ENCODE data around the gene P2RX6. TPM values are rescaled to one million over a fixed set of nuclear protein-coding genes. Genes with fewer than 3 reads are reported as not detected.
A peak's percentile ranks its signal among the peaks of the same experiment; 100 is the strongest.
"Not testable (repeated sequence)": the region's sequence is repeated elsewhere in the genome, so short reads cannot be mapped to it uniquely, and the experiment has no call there.

Gene P2RX6
- total RNA-seq, 2 experiments from 2014 or later, result 0.22 to 0.25 TPM

DNA sequence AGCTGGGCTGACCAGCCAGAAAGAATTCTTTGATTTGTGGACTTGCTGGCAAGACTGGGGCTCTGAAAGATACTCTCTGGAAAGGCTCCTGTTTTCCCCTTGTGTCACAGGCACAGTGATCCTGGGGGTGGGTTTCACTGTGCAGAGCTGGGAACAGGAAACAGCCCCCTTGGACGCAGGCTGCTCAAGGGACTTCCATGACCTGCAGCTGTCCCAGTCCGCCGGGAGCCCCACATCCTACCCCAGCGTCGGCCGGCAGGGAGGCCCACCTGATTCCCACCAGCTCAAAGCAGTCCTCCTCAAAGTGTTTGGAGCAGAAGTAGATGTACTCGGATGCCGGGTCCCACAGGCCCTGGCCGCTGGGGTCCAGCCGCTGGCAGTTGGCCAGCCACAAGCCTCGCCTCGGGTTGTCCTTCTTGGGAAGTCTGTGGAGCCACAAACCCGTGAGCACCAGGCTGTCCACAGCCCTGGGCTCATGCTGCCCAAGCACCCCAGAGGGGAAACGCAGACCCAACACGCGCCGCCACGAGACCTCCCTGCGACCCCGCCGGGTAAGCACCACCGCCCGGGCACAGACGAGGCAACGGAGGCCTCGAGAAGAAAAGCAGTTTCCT lies 13.9 kb upstream of the P2RX6 start:
- H3K9me3 Mint-ChIP-seq, result no peaks in the 10 kb centered on the region
- POLR2A ChIA-PET, result interaction anchor here (1.3 to 5.5 kb wide), 4 partner anchors 11 to 80 kb away, joined by 5 to 51 read pairs (median 23); partner anchors contain the start of gene LZTR1
- H3K4me1 Mint-ChIP-seq (ENCODE audit: low read depth), result peaks cover 15% of the 10 kb centered on the region

DNA sequence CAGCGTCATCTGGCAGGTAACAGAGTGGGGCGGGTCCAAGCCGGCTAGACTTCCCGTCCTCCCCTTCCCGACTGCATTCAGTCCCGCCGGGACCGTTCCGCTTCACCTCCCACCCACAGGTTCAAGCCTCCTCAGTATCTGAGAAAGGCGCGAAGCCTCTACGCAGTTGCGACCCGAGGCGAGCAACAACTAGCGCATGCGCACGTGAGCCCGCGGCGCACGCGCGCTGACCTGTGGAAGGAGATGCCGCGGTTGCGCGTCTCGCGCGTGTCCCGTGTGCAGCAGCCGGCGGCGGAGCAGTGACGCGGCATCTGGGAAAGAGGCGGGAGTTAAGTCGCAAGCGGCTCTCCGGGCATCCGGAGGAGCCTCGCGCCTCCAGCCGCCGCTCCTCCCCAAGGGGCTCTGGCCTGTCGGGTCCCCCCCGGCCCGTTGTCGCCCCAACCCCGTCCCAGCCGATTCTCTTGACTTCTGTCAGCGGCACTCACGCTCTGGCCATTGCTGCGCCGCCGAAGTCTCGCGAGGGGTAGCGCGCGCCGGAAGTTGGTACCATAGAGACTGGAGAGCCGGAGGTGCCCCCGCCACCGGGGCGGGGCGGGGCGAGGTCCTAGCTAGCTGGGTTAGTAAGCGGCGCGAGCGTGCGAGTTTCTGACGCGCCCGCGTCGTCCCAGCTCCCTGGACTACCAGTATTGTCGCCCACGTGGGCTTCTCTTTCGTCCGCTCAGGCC lies 13.2 kb upstream of the P2RX6 start, which contains the start of gene THAP7:
Gene THAP7 (minus strand): TSS at position 518 of the 725 bp plus-strand sequence. CDS start 207 bp downstream, at position 311.
- peak within 1 kb of the TSS; percentile 92 for H3K4me3 Mint-ChIP-seq
- CTCF ChIA-PET, result interaction anchor here (1.1 to 3.0 kb wide), 3 partner anchors 40 to 101 kb away, joined by 3 to 9 read pairs (median 4); no protein-coding TSS in a partner anchor
- ATAC-seq (peak; percentile 93), DNase-seq (peak; percentile 98)
- H3K27ac Mint-ChIP-seq, result peak within 1 kb of the TSS; percentile 96
- TF ChIP-seq, protein P1, sequence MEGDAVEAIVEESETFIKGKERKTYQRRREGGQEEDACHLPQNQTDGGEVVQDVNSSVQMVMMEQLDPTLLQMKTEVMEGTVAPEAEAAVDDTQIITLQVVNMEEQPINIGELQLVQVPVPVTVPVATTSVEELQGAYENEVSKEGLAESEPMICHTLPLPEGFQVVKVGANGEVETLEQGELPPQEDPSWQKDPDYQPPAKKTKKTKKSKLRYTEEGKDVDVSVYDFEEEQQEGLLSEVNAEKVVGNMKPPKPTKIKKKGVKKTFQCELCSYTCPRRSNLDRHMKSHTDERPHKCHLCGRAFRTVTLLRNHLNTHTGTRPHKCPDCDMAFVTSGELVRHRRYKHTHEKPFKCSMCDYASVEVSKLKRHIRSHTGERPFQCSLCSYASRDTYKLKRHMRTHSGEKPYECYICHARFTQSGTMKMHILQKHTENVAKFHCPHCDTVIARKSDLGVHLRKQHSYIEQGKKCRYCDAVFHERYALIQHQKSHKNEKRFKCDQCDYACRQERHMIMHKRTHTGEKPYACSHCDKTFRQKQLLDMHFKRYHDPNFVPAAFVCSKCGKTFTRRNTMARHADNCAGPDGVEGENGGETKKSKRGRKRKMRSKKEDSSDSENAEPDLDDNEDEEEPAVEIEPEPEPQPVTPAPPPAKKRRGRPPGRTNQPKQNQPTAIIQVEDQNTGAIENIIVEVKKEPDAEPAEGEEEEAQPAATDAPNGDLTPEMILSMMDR (IDR thresholded peaks at IDR 0.05), result no peak
- peaks cover 15% of the 10 kb centered on the region for H3K4me1 Mint-ChIP-seq (ENCODE audit: low read depth)
- POLR2A ChIA-PET, result interaction anchor here (1.0 to 5.5 kb wide), 4 partner anchors 11 to 21 kb away, joined by 3 to 51 read pairs (median 20); partner anchors contain the start of gene LZTR1
- intact Hi-C loops (cut with micrococcal nuclease), result no loop called here
- H3K36me3 Mint-ChIP-seq (ENCODE audit: low read depth), result peaks cover 3% of the 10 kb centered on the region
- no peaks in the 10 kb centered on the region for H3K27me3 Mint-ChIP-seq
- H3K9me3 Mint-ChIP-seq, result no peaks in the 10 kb centered on the region

More for the DNA sequence above, 13.9 kb upstream of the P2RX6 start:
- intact Hi-C loops (cut with micrococcal nuclease), result no loop called here
- H3K4me3 Mint-ChIP-seq, result peak overlapping the region; percentile 92
- peak overlapping the region; percentile 96 for H3K27ac Mint-ChIP-seq
- H3K27me3 Mint-ChIP-seq, result no peaks in the 10 kb centered on the region
- CTCF ChIA-PET, result interaction anchor here (0.7 kb wide), 1 partner anchor 20 kb away, joined by 3 read pairs; no protein-coding TSS in a partner anchor
- H3K36me3 Mint-ChIP-seq (ENCODE audit: low read depth), result peaks cover 3% of the 10 kb centered on the region
- TF ChIP-seq, protein P1 (IDR thresholded peaks at IDR 0.05), result no peak
- DNase-seq, result peak; percentile 20
- no peak for ATAC-seq

DNA sequence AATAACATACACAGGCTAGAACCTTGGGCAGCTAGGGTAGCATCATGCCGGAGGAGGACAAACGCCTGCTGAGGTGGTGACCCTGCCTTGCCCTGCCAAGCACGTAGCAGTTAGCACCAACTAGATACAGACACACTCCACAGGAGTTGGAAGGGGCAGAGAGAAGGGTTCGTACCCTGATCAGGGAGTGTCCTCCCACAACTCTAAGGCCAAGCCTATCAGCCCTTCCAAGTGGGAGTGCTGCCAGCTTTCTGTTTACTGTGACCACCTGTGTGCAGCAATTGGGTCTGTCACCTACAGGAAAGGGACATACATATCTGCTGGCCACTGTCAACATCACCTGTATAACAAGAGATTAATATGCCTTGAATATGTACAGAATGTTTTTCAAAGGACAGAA lies 11.2 kb upstream of the P2RX6 start:
- Mint-ChIP-seq H3K4me3 (peak overlapping the region; percentile 92), H3K9me3 (no peaks in the 10 kb centered on the region), H3K4me1 (ENCODE audit: low read depth) (peaks cover 11% of the 10 kb centered on the region), H3K27me3 (no peaks in the 10 kb centered on the region), H3K36me3 (ENCODE audit: low read depth) (peaks cover 3% of the 10 kb centered on the region), H3K27ac (peak overlapping the region; percentile 67)
- POLR2A ChIA-PET, result interaction anchor here (3.3 to 5.5 kb wide), 2 partner anchors 9 to 23 kb away, joined by 13 to 51 read pairs; partner anchors contain the start of gene LZTR1
- intact Hi-C loops (cut with micrococcal nuclease), result no loop called here
- ATAC-seq, result no peak
- DNase-seq, result no peak
- TF ChIP-seq, protein P1 (IDR thresholded peaks at IDR 0.05), result no peak
- CTCF ChIA-PET, result interaction anchor here (1.0 to 3.0 kb wide), 7 partner anchors 10 to 99 kb away, joined by 3 to 9 read pairs (median 5); partner anchors contain the start of genes CRKL, LZTR1 and P2RX6

DNA sequence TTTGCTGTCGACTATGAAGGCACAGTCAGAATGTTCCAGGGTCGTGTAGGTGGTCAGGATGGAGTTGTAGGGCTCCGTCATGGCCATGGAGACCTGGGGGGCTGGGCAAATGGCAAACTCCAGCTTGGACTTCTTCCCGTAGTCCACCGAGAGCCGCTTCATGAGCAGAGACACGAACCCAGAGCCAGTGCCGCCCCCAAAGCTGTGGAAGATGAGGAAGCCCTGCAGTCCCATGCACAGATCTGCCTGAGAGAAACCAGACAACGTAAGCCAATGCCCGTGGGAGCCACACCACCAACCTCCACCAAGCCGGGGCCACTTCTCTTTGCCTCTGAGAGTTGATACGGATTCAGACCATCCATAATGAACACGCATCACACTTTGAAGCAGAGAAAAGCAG lies 5.8 kb upstream of the P2RX6 start:
- intact Hi-C loops (cut with micrococcal nuclease); H3K4me3 Mint-ChIP-seq; H3K4me1 Mint-ChIP-seq (ENCODE audit: low read depth); H3K36me3 Mint-ChIP-seq (ENCODE audit: low read depth); H3K27me3 Mint-ChIP-seq; ATAC-seq; DNase-seq; H3K27ac Mint-ChIP-seq; H3K9me3 Mint-ChIP-seq: not testable (repeated sequence)
- ChIA-PET CTCF (interaction anchor here (1.2 kb wide), 1 partner anchor 88 kb away, joined by 3 read pairs; no protein-coding TSS in a partner anchor), POLR2A (interaction anchor here (1.5 kb wide), 1 partner anchor 10 kb away, joined by 4 read pairs; no protein-coding TSS in a partner anchor)

DNA sequence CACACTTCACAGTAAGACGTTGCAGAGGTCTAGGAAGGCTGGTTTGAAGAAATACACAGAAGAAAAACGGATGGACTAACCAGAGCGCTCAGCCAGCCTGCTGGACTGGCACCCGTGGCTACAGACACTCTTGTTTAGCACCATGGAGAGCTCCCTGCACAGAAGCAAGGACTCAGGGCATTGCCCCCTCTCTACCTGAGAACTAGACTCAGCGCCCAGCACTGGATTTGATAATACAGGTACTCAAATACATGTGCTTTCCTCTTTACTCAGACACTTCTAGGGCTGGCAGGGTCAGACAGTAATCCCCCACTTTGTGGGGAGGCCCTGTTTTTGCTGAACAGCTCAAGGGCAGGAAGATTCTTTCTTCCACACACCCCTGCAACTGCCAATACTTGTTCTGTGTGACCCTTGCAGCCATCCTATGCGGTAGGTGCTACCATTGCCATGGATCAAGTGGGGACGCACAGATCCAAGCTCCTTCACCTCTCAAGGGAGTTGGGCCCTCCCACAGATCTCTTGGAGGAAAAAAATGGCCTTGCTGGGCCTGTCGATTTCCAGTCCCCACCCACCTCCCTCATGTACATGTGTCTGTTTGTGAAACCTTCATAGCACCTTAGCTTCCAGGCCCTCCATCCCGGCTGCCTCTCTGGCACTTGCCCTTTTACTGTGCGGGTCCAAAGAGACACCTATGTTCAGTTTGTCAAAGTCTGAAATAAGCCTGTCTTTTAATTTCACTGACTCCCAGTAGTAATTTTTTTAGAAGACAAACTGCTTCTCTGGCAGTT lies 5.1 kb upstream of the P2RX6 start:
- TF ChIP-seq, protein P1 (IDR thresholded peaks at IDR 0.05), result no peak
- Mint-ChIP-seq H3K36me3 (ENCODE audit: low read depth) (no peaks in the 10 kb centered on the region), H3K9me3 (no peaks in the 10 kb centered on the region), H3K4me1 (ENCODE audit: low read depth) (peaks cover 10% of the 10 kb centered on the region), H3K4me3 (no peak overlapping the region), H3K27ac (no peak overlapping the region), H3K27me3 (no peaks in the 10 kb centered on the region)
- ATAC-seq, result no peak
- intact Hi-C loops (cut with micrococcal nuclease), result no loop called here
- POLR2A ChIA-PET, result interaction anchor here (1.5 kb wide), 1 partner anchor 9 kb away, joined by 4 read pairs; no protein-coding TSS in a partner anchor
- peak; percentile 55 for DNase-seq
- CTCF ChIA-PET, result interaction anchor here (1.2 kb wide), 1 partner anchor 88 kb away, joined by 3 read pairs; no protein-coding TSS in a partner anchor

All from activated CD8-positive, alpha-beta T cell treated with anti-CD3 and anti-CD28 coated beads for 36 hours (primary cell).